ENCODE measurements around the gene AGPS. TPM values are rescaled to one million over a fixed set of nuclear protein-coding genes. Genes with fewer than 3 reads are reported as not detected.

Gene AGPS
- total and polyA plus RNA-seq, 7 experiments from 2014 or later: 11.8 to 60.4 (median 21.8) TPM

GRCh38 chr2:177535958-177536504 is 143.5 kb downstream of the AGPS start:
- DNase-seq: no peak
- H3K4me1 Mint-ChIP-seq: peaks cover 0 to 4% (median 0%) of the 10 kb centered on the region in 7 donors
- peaks cover 0 to 27% (median 4%) of the 10 kb centered on the region in 5 donors for H3K36me3 Mint-ChIP-seq
- no peaks in the 10 kb centered on the region for H3K36me3 ChIP-seq (ENCODE audit: control insufficient read depth in 2 of 3, insufficient read depth in 3 of 3, low read length in 3 of 3)
- H3K9me3 Mint-ChIP-seq: no peaks in the 10 kb centered on the region
- H3K27me3 ChIP-seq (ENCODE audit: control insufficient read depth in 2 of 2, insufficient read depth in 2 of 2, low read length in 2 of 2): no peaks in the 10 kb centered on the region
- ChIA-PET CTCF (no interaction called here), POLR2A (no interaction called here)
- no peak overlapping the region for H3K27ac ChIP-seq (ENCODE audit: low read depth, low read length)
- H3K9me3 ChIP-seq (ENCODE audit: control insufficient read depth in 2 of 3, low read length in 3 of 3): no peaks in the 10 kb centered on the region
- intact Hi-C loops (cut with micrococcal nuclease): no loop called here
- no peak overlapping the region for H3K4me3 ChIP-seq (ENCODE audit: low read length)
- no peaks in the 10 kb centered on the region for H3K27me3 Mint-ChIP-seq
- no peak overlapping the region for H3K4me3 Mint-ChIP-seq
- H3K27ac Mint-ChIP-seq: no peak overlapping the region
- no peak for ATAC-seq
- H3K4me1 ChIP-seq (ENCODE audit: control insufficient read depth in 2 of 2, insufficient read depth in 2 of 2, low read length in 2 of 2): no peaks in the 10 kb centered on the region

DNA sequence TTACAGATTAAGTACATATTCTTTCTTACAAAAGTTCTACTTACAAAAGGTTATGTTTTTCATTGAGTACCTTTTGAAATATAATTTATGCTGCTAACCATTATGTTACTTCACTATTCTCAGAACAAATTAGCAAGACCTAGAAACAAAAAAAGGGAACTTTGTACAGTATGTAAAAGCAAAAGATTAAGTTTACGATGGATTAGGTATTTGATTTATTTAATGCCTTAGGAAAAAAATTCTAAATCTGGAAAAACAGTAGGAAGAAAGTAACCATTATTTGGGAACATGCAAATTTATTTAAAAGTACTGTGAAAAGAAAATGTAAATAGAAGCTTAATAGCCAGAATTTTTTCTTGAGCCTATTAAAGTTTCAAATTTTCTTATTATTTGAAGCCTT is 144.6 kb downstream of the AGPS start:
- intact Hi-C loops (cut with micrococcal nuclease): no loop called here
- no peaks in the 10 kb centered on the region for H3K27me3 Mint-ChIP-seq

GRCh38 chr2:177537636-177538035 is 145.1 kb downstream of the AGPS start:
- no peak overlapping the region for H3K4me3 Mint-ChIP-seq
- peaks cover 0 to 8% (median 0%) of the 10 kb centered on the region in 7 donors for H3K4me1 Mint-ChIP-seq
- POLR2A ChIA-PET: no interaction called here
- peaks cover 0 to 23% (median 4%) of the 10 kb centered on the region in 5 donors for H3K36me3 Mint-ChIP-seq
- no peaks in the 10 kb centered on the region for H3K27me3 Mint-ChIP-seq
- H3K36me3 ChIP-seq (ENCODE audit: control insufficient read depth in 2 of 3, insufficient read depth in 3 of 3, low read length in 3 of 3): no peaks in the 10 kb centered on the region
- intact Hi-C loops (cut with micrococcal nuclease): no loop called here
- H3K27me3 ChIP-seq (ENCODE audit: control insufficient read depth in 2 of 2, insufficient read depth in 2 of 2, low read length in 2 of 2): no peaks in the 10 kb centered on the region
- H3K4me3 ChIP-seq (ENCODE audit: low read length): no peak overlapping the region
- DNase-seq: no peak
- no peak for ATAC-seq
- CTCF ChIA-PET: no interaction called here
- H3K4me1 ChIP-seq (ENCODE audit: control insufficient read depth in 2 of 2, insufficient read depth in 2 of 2, low read length in 2 of 2): no peaks in the 10 kb centered on the region
- H3K27ac ChIP-seq (ENCODE audit: low read depth, low read length): no peak overlapping the region
- H3K9me3 ChIP-seq (ENCODE audit: control insufficient read depth in 2 of 3, low read length in 3 of 3): no peaks in the 10 kb centered on the region
- no peaks in the 10 kb centered on the region for H3K9me3 Mint-ChIP-seq
- no peak overlapping the region for H3K27ac Mint-ChIP-seq

More for the DNA sequence above, 144.6 kb downstream of the AGPS start:
- CTCF ChIA-PET: no interaction called here
- H3K27me3 ChIP-seq (ENCODE audit: control insufficient read depth in 2 of 2, insufficient read depth in 2 of 2, low read length in 2 of 2): no peaks in the 10 kb centered on the region
- Mint-ChIP-seq H3K36me3 (peaks cover 0 to 23% (median 4%) of the 10 kb centered on the region in 5 donors), H3K4me1 (peaks cover 0 to 8% (median 0%) of the 10 kb centered on the region in 7 donors), H3K9me3 (no peaks in the 10 kb centered on the region), H3K4me3 (no peak overlapping the region), H3K27ac (no peak overlapping the region)
- no peaks in the 10 kb centered on the region for H3K36me3 ChIP-seq (ENCODE audit: control insufficient read depth in 2 of 3, insufficient read depth in 3 of 3, low read length in 3 of 3)
- no peaks in the 10 kb centered on the region for H3K9me3 ChIP-seq (ENCODE audit: control insufficient read depth in 2 of 3, low read length in 3 of 3)
- H3K4me3 ChIP-seq (ENCODE audit: low read length): no peak overlapping the region
- H3K4me1 ChIP-seq (ENCODE audit: control insufficient read depth in 2 of 2, insufficient read depth in 2 of 2, low read length in 2 of 2): no peaks in the 10 kb centered on the region
- DNase-seq (no peak), ATAC-seq (no peak)
- POLR2A ChIA-PET: no interaction called here
- H3K27ac ChIP-seq (ENCODE audit: low read depth, low read length): no peak overlapping the region

DNA sequence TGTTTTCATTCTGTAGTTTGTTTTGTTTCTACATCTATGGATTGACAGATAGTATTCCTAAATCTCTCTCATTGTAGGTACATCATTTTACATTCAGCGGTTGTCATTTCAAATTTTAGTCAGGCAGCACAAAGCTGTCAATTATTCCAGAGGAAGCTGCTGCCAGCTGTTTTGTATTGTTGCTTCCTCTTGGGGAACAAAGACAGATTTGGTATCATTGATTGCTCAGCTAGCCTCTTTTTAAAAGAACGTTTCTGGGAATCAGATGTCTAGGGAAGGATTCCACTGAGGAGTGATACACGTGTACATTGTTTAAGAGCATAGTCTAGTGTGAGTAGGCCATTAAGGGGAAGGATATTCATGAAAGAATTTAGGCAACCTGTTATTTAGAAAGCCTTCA is 145.8 kb downstream of the AGPS start:
- Mint-ChIP-seq H3K9me3 (no peaks in the 10 kb centered on the region), H3K27ac (peak overlapping the region in 1 of 9 donors; percentile 16), H3K4me1 (peaks cover 0 to 8% (median 0%) of the 10 kb centered on the region in 7 donors), H3K36me3 (peaks cover 0 to 23% (median 4%) of the 10 kb centered on the region in 5 donors), H3K4me3 (no peak overlapping the region), H3K27me3 (no peaks in the 10 kb centered on the region)
- Histone ChIP-seq H3K4me1 (ENCODE audit: control insufficient read depth in 2 of 2, insufficient read depth in 2 of 2, low read length in 2 of 2) (no peaks in the 10 kb centered on the region), H3K36me3 (ENCODE audit: control insufficient read depth in 2 of 3, insufficient read depth in 3 of 3, low read length in 3 of 3) (no peaks in the 10 kb centered on the region), H3K27me3 (ENCODE audit: control insufficient read depth in 2 of 2, insufficient read depth in 2 of 2, low read length in 2 of 2) (no peaks in the 10 kb centered on the region), H3K4me3 (ENCODE audit: low read length) (no peak overlapping the region), H3K9me3 (ENCODE audit: control insufficient read depth in 2 of 3, low read length in 3 of 3) (no peaks in the 10 kb centered on the region), H3K27ac (ENCODE audit: low read depth, low read length) (no peak overlapping the region)
- DNase-seq: no peak
- CTCF ChIA-PET: no interaction called here
- ATAC-seq: no peak
- intact Hi-C loops (cut with micrococcal nuclease): no loop called here
- POLR2A ChIA-PET: no interaction called here

DNA sequence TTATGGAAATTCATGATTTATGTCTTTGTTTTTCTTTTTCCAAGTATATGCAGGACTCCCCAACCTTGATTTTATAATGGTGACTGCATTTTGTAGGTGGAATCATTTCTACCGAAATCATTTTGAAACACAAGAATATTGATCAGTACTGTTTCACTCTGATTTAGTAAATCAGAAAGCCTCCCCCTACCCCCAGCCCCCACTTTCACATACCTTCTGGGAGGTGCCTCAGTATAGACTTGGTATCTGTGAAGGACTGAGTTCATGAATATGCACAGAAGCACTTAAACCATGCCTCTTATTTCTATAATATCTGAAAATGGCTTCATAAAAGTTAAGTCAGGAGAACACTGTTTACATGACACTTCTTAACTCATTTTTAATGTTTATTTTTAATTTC is 147.7 kb downstream of the AGPS start:
- ChIA-PET POLR2A (interaction anchor here (0.7 kb wide), 1 partner anchor 7 kb away, joined by 3 read pairs; no protein-coding TSS in a partner anchor), CTCF (no interaction called here)
- Mint-ChIP-seq H3K4me3 (no peak overlapping the region), H3K27me3 (no peaks in the 10 kb centered on the region), H3K4me1 (peaks cover 0 to 16% (median 0%) of the 10 kb centered on the region in 7 donors), H3K27ac (no peak overlapping the region), H3K36me3 (peaks cover 0 to 19% (median 4%) of the 10 kb centered on the region in 5 donors), H3K9me3 (no peaks in the 10 kb centered on the region)
- Histone ChIP-seq H3K9me3 (ENCODE audit: control insufficient read depth in 2 of 3, low read length in 3 of 3) (no peaks in the 10 kb centered on the region), H3K27me3 (ENCODE audit: control insufficient read depth in 2 of 2, insufficient read depth in 2 of 2, low read length in 2 of 2) (no peaks in the 10 kb centered on the region), H3K27ac (ENCODE audit: low read depth, low read length) (no peak overlapping the region), H3K4me3 (ENCODE audit: low read length) (no peak overlapping the region), H3K36me3 (ENCODE audit: control insufficient read depth in 2 of 3, insufficient read depth in 3 of 3, low read length in 3 of 3) (no peaks in the 10 kb centered on the region), H3K4me1 (ENCODE audit: control insufficient read depth in 2 of 2, insufficient read depth in 2 of 2, low read length in 2 of 2) (no peaks in the 10 kb centered on the region)
- intact Hi-C loops (cut with micrococcal nuclease): no loop called here
- ATAC-seq: no peak
- DNase-seq: no peak

DNA sequence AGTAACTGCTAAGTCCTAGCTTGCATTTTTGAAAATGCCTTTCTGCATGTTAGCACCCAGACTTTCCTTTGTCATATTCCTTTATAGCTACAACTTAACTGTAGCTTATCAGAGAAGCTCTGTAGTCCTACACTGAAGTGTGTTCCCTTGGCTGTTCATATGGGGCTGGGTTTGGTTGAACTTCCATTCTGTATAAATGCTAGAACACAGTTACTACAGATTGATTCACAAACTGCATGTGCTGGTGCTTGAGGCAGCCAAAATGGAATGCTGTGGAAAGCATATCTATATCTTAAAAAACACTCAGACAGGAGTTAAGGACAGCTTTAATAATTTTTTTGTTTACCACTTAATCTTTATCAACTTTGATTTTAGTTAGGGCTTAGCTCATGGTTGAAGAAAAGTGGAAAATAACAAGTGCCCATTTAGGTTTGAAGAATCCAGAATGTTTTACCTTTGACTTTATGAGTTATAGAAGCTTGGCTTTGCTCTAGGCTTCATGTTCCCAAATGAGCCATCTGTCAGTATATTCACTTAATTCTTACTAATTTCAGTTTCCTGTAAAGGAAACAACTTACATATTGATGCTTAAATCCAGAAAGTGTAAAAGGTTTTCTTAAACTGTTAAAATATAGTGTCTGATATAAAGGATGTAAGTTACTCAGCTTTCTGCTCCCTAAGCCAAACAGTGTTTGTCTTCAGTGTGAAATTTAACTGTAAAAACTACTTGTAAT is 148.9 kb downstream of the AGPS start:
- Histone ChIP-seq H3K27me3 (ENCODE audit: control insufficient read depth in 2 of 2, insufficient read depth in 2 of 2, low read length in 2 of 2) (no peaks in the 10 kb centered on the region), H3K36me3 (ENCODE audit: control insufficient read depth in 2 of 3, insufficient read depth in 3 of 3, low read length in 3 of 3) (no peaks in the 10 kb centered on the region), H3K9me3 (ENCODE audit: control insufficient read depth in 2 of 3, low read length in 3 of 3) (no peaks in the 10 kb centered on the region), H3K4me3 (ENCODE audit: low read length) (no peak overlapping the region), H3K27ac (ENCODE audit: low read depth, low read length) (no peak overlapping the region), H3K4me1 (ENCODE audit: control insufficient read depth in 2 of 2, insufficient read depth in 2 of 2, low read length in 2 of 2) (no peaks in the 10 kb centered on the region)
- Mint-ChIP-seq H3K9me3 (peaks cover 0 to 6% (median 0%) of the 10 kb centered on the region in 11 donors), H3K4me1 (peaks cover 0 to 18% (median 0%) of the 10 kb centered on the region in 7 donors), H3K27me3 (no peaks in the 10 kb centered on the region), H3K27ac (no peak overlapping the region), H3K4me3 (no peak overlapping the region), H3K36me3 (peaks cover 0 to 18% (median 7%) of the 10 kb centered on the region in 5 donors)
- ChIA-PET POLR2A (interaction anchor here (0.7 to 1.1 kb wide), 2 partner anchors 8 to 329 kb away, joined by 3 read pairs; partner anchors contain the start of gene HNRNPA3), CTCF (no interaction called here)
- intact Hi-C loops (cut with micrococcal nuclease): no loop called here
- DNase-seq (no peak), ATAC-seq (no peak)

GRCh38 chr2:177542396-177542795 is 149.8 kb downstream of the AGPS start:
- H3K4me1 Mint-ChIP-seq: peaks cover 0 to 27% (median 0%) of the 10 kb centered on the region in 7 donors
- no peaks in the 10 kb centered on the region for H3K27me3 Mint-ChIP-seq
- H3K4me3 ChIP-seq (ENCODE audit: low read length): no peak overlapping the region
- POLR2A ChIA-PET: no interaction called here
- peaks cover 0 to 6% (median 0%) of the 10 kb centered on the region in 11 donors for H3K9me3 Mint-ChIP-seq
- no peaks in the 10 kb centered on the region for H3K9me3 ChIP-seq (ENCODE audit: control insufficient read depth in 2 of 3, low read length in 3 of 3)
- H3K36me3 Mint-ChIP-seq: peaks cover 0 to 18% (median 7%) of the 10 kb centered on the region in 5 donors
- H3K4me1 ChIP-seq (ENCODE audit: control insufficient read depth in 2 of 2, insufficient read depth in 2 of 2, low read length in 2 of 2): no peaks in the 10 kb centered on the region
- no peaks in the 10 kb centered on the region for H3K36me3 ChIP-seq (ENCODE audit: control insufficient read depth in 2 of 3, insufficient read depth in 3 of 3, low read length in 3 of 3)
- H3K4me3 Mint-ChIP-seq: no peak overlapping the region
- ATAC-seq: no peak
- H3K27ac Mint-ChIP-seq: no peak overlapping the region
- H3K27ac ChIP-seq (ENCODE audit: low read depth, low read length): no peak overlapping the region
- no peaks in the 10 kb centered on the region for H3K27me3 ChIP-seq (ENCODE audit: control insufficient read depth in 2 of 2, insufficient read depth in 2 of 2, low read length in 2 of 2)
- intact Hi-C loops (cut with micrococcal nuclease): no loop called here
- no peak for DNase-seq
- CTCF ChIA-PET: no interaction called here

Measured in naive thymus-derived CD4-positive, alpha-beta T cell (primary cell).